ENCODE data around the gene HUNK.

Gene HUNK

DNA sequence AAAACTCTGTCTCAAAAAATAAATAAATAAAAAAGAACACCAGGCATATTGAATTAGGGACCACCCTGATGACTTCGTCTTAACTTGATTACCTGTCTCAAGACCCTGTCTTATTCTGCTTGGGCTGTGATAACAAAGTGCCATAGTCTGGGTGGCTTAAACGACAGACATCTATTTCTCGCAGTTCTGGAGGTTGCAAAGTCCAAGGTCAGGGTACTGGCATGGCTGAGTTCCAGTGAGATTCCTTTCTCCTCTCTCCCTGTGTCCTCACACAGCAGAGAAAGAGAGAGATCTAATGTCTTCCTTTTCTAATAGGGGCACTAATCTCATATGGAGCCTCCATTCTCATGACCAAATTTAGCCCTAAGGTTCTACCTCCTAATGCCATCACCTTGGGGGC is 145.6 kb downstream of the HUNK start:
- Histone ChIP-seq H3K27me3 (no peaks in the 10 kb centered on the region), H3K9me3 (no peaks in the 10 kb centered on the region), H3K4me1 (ENCODE audit: control insufficient read depth in 1 of 2, insufficient read depth in 1 of 2, low read depth in 1 of 2, low read length in 1 of 2) (peaks cover 0 to 3% of the 10 kb centered on the region in 2 experiments), H3K36me3 (no peaks in the 10 kb centered on the region), H3K27ac (no peak overlapping the region), H3K4me3 (ENCODE audit: low read depth in 1 of 2, low read length in 1 of 2) (no peak overlapping the region)
- TF ChIP-seq, protein P1, sequence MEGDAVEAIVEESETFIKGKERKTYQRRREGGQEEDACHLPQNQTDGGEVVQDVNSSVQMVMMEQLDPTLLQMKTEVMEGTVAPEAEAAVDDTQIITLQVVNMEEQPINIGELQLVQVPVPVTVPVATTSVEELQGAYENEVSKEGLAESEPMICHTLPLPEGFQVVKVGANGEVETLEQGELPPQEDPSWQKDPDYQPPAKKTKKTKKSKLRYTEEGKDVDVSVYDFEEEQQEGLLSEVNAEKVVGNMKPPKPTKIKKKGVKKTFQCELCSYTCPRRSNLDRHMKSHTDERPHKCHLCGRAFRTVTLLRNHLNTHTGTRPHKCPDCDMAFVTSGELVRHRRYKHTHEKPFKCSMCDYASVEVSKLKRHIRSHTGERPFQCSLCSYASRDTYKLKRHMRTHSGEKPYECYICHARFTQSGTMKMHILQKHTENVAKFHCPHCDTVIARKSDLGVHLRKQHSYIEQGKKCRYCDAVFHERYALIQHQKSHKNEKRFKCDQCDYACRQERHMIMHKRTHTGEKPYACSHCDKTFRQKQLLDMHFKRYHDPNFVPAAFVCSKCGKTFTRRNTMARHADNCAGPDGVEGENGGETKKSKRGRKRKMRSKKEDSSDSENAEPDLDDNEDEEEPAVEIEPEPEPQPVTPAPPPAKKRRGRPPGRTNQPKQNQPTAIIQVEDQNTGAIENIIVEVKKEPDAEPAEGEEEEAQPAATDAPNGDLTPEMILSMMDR (IDR thresholded peaks at IDR 0.05) = no peak

DNA sequence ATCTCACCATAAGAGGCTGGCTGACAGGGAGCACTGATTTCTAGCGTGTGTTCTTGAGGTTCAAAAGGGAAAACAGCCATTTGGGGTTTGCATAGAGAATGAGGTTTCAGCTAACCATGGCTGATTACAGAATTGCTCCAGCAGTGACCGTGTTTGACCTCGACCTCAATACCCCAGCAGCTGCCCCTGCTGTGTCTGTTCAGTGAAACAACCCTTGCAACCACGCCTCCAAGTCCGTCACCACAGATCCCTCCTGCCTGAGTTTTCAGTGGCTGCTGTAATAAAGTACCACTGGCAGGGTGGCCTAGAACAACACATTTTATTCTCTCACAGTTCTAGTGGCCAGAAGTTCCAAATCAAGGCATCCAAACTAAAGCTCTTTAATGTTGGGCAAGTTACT is 147.7 kb downstream of the HUNK start:
- H3K27ac ChIP-seq = no peak overlapping the region
- H3K36me3 ChIP-seq = no peaks in the 10 kb centered on the region
- H3K9me3 ChIP-seq = no peaks in the 10 kb centered on the region
- TF ChIP-seq, protein P1 (IDR thresholded peaks at IDR 0.05) = no peak
- H3K4me3 ChIP-seq (ENCODE audit: low read depth in 1 of 2, low read length in 1 of 2) = no peak overlapping the region
- H3K27me3 ChIP-seq = no peaks in the 10 kb centered on the region
- peaks cover 0 to 3% of the 10 kb centered on the region in 2 experiments for H3K4me1 ChIP-seq (ENCODE audit: control insufficient read depth in 1 of 2, insufficient read depth in 1 of 2, low read depth in 1 of 2, low read length in 1 of 2)

DNA sequence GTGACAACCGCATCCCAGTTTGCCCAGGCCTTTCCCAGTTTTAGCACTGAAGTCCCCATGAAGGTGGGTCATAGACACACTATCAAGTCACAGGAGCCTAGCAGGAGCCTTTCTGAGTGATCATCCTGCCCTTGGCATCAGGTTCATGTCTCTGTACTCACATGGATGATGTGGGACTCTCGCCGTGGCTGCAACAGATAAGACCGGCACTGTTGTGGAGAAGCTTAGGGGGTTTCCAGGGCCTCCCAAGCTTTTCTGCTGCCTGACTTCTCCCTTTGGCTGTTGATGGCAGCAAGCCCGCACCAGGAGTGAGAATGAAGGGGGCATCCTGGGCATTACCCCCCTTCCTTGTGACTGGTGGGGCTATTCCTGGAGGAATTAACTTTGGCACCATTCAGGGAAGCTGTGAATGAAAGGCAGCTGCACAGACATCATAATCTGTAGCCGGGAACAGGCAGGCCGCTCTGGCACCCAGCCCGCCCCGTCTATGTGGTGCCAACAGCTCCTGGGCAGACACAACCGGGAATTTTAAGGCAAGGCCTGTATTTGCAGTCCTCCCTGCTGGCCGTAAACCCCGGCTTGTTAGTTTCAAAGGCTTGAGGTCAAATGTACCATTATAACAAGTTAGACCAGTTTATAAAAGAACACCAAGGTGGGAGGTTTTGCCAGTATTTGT is 148.6 kb downstream of the HUNK start:
- Histone ChIP-seq H3K4me1 (ENCODE audit: control insufficient read depth in 1 of 2, insufficient read depth in 1 of 2, low read depth in 1 of 2, low read length in 1 of 2) (peaks cover 0 to 3% of the 10 kb centered on the region in 2 experiments), H3K27me3 (no peaks in the 10 kb centered on the region), H3K9me3 (no peaks in the 10 kb centered on the region), H3K4me3 (ENCODE audit: low read depth in 1 of 2, low read length in 1 of 2) (no peak overlapping the region), H3K27ac (no peak overlapping the region), H3K36me3 (no peaks in the 10 kb centered on the region)
- TF ChIP-seq, protein P1 (IDR thresholded peaks at IDR 0.05) = no peak

DNA sequence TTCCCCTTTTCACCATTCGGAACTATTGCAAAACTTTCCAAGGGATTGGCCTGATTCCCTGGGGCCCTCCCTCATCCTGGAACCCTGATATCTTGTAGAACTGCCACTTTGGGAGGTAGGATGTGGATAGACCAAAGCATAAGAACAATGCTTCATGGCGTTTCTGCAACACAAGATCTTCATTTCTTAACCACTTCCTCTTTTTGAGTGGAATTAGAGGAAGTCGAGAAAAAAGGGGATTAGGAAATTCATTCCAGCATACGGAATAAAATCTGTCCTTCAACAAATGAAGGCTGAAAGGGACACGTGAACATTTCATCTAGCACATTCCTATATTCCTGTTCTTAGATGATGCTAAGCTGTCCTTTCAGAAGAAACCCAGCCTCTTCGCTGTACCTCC is 149.3 kb downstream of the HUNK start:
- no peak overlapping the region for H3K27ac ChIP-seq
- TF ChIP-seq, protein P1 (IDR thresholded peaks at IDR 0.05) = no peak
- no peaks in the 10 kb centered on the region for H3K9me3 ChIP-seq
- peaks cover 0 to 3% of the 10 kb centered on the region in 2 experiments for H3K4me1 ChIP-seq (ENCODE audit: control insufficient read depth in 1 of 2, insufficient read depth in 1 of 2, low read depth in 1 of 2, low read length in 1 of 2)
- no peaks in the 10 kb centered on the region for H3K27me3 ChIP-seq
- H3K4me3 ChIP-seq (ENCODE audit: low read depth in 1 of 2, low read length in 1 of 2) = no peak overlapping the region
- H3K36me3 ChIP-seq = no peaks in the 10 kb centered on the region

DNA sequence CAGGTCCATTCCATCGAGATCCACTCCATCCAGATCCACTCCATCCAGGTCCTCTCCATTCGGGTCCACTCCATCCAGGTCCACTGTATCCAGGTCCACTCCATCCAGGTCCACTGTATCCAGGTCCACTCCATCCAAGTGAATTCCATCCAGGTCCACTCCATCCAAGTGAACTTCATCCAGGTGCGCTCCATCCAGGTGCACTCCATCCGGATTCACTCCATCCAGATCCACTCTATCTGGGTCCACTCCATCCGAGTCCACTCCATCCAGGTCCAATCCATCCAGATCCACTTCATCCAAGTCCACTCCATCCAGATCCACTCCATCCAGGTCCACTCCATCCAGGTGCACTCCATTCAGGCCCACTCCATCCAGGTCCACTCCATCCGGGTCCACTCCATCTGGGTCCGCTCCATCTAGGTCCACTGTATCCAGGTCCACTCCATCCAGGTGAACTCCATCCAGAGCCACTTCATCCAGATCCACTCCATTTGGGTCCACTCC is 157.4 kb downstream of the HUNK start:
- no peak overlapping the region for H3K4me3 ChIP-seq (ENCODE audit: low read depth in 1 of 2, low read length in 1 of 2)
- no peaks in the 10 kb centered on the region for H3K36me3 ChIP-seq
- H3K27ac ChIP-seq = no peak overlapping the region
- TF ChIP-seq, protein P1 (IDR thresholded peaks at IDR 0.05) = no peak
- H3K27me3 ChIP-seq = no peaks in the 10 kb centered on the region
- H3K9me3 ChIP-seq = no peaks in the 10 kb centered on the region
- no peaks in the 10 kb centered on the region for H3K4me1 ChIP-seq (ENCODE audit: control insufficient read depth in 1 of 2, insufficient read depth in 1 of 2, low read depth in 1 of 2, low read length in 1 of 2)
